HG03060 (cell line): ENCODE data around the gene RASAL2.

Source experiments
- ATAC-seq: cut with Tn5 transposase; IDR thresholded peaks from one replicate; pipeline ENCODE4 v1.9.1; 2021; ENCODE audit warnings: low read depth, moderate number of reproducible peaks; ENCODE audit not compliant: unreplicated experiment

The RASAL2 gene

DNA sequence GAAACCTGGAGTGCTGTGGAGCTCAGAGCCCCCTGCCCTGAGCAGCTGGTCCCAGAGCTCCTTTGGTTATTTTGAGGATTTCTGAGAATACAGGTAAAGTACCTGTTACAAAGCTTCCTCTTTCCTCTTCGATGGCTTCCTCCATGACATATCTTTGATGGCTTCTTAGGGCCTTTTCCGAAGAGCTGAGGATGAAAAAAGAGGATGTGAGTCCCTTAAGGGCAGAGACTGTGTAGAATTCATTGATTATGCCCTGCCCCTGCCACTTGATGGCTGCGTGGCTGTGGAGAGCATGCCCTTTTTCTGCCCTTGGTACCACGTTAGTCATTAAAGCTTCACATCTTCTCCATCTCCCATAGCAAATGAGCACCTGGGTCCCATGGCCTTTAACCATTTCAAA, 433.2 kb downstream of the RASAL2 start:
- no peak for ATAC-seq

- ATAC-seq: no peak
Measured at GRCh38 chr1:178528228-178528952, 434.5 kb downstream of the RASAL2 start.

- no peak for ATAC-seq
Measured at GRCh38 chr1:178528953-178529335, 435.0 kb downstream of the RASAL2 start.

- ATAC-seq: no peak
Measured at GRCh38 chr1:178529364-178530036, 435.6 kb downstream of the RASAL2 start.

DNA sequence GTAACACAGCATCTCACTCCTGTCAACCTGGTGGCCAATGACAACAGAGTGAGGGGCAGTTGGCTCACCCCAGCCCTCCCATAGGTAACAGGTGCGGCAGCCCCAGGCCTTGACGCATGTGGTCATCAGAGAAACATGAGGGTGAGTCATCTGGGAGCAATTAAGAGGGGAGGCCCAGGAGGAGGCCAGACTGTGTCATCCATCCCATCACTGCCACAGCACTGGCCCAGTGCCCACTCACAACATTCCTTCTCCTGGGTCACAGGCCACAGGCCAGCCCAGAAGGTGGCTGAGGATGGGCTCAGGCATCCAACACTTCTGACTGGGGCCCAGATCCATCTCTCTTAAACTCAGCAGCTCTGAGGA, 436.1 kb downstream of the RASAL2 start:
- no peak for ATAC-seq

DNA sequence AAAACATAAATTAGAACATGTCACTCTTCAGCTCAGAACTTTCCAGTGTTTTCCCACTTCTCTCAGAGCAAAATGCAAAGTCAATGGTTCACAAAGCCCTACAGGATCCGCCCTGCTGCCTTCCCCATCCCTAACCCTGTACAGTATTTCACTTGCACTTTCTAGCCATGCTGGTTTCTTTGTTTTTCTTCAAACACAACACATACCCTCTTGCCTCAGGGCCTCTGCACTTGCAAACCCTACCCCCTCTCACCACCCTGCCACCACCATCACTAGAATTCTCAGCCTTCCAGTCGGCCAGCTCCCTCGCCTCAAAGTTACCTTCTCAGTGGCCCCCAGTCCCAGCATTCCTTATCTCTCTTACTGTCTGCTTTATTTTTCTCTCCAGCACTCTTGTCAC, 436.6 kb downstream of the RASAL2 start:
- no peak for ATAC-seq

- ATAC-seq: no peak
Measured at GRCh38 chr1:178531887-178532286, 438.0 kb downstream of the RASAL2 start.

- no peak for ATAC-seq
Measured at GRCh38 chr1:178532392-178532791, 438.5 kb downstream of the RASAL2 start.

GRCh38 chr1:178533121-178533946, 439.4 kb downstream of the RASAL2 start:
- no peak for ATAC-seq
